Kasumi-1 (cell line): ENCODE measurements around the gene ZNF662.

Experiments
- DNase-seq, 2 experiments: peaks; one replicate each; lab custom pipeline; 2025; lab: John Stamatoyannopoulos, UW

The ZNF662 gene

GRCh38 chr3:42936157-42936981, 30.4 kb downstream of the ZNF662 start:
- DNase-seq = no peak

GRCh38 chr3:42937334-42937733, 31.4 kb downstream of the ZNF662 start:
- no peak for DNase-seq

- DNase-seq = no peak
Measured at GRCh38 chr3:42942693-42943092, 36.8 kb downstream of the ZNF662 start.

GRCh38 chr3:42946050-42946449, 40.1 kb downstream of the ZNF662 start:
- no peak for DNase-seq

- no peak for DNase-seq
Measured at GRCh38 chr3:42957573-42957972, 51.6 kb downstream of the ZNF662 start.

GRCh38 chr3:42960282-42960681, 54.3 kb downstream of the ZNF662 start:
- DNase-seq = peak in 1 of 2 experiments; percentile 52

GRCh38 chr3:42960786-42961185, 54.8 kb downstream of the ZNF662 start:
- DNase-seq = no peak

- peak; percentile 60 to 71 for DNase-seq
Measured at GRCh38 chr3:42961633-42962032, 55.7 kb downstream of the ZNF662 start.

- no peak for DNase-seq
Measured at GRCh38 chr3:42963269-42963668, 57.3 kb downstream of the ZNF662 start.

GRCh38 chr3:42964266-42964665, 58.3 kb downstream of the ZNF662 start:
- DNase-seq = no peak
